Karpas-422 (cell line): ENCODE data around the gene NUP42. TPM values are rescaled to one million over a fixed set of nuclear protein-coding genes. Genes with fewer than 3 reads are reported as not detected.
"Not testable (repeated sequence)": the region's sequence is repeated elsewhere in the genome, so short reads cannot be mapped to it uniquely, and the experiment has no call there.

Experiments
- DNase-seq: peaks from one replicate; pipeline ENCODE4 v3.0.0-alpha.2; 2015
- H2AFZ ChIP-seq: fragments of 200-600 bp; sonication (generic); 2 replicates; pipeline ENCODE4 v1.6.1; 2014; ENCODE audit warnings: antibody characterized with exemption, low read length, mixed read lengths
- H3K27ac ChIP-seq: fragments of 200-600 bp; sonication (generic); 2 replicates; pipeline ENCODE4 v1.5.1; 2014; ENCODE audit warnings: mild to moderate bottlenecking, low read length, moderate library complexity
- H3K27me3 ChIP-seq: fragments of 200-600 bp; sonication (generic); 2 replicates; pipeline ENCODE4 v1.6.1; 2014; ENCODE audit warnings: low read length, mixed read lengths
- H3K36me3 ChIP-seq: fragments of 200-600 bp; sonication (generic); 2 replicates; pipeline ENCODE4 v1.6.1; 2014; ENCODE audit warnings: low read length, mixed read lengths; ENCODE audit not compliant: insufficient read depth
- H3K4me1 ChIP-seq: fragments of 200-600 bp; sonication (generic); 2 replicates; pipeline ENCODE4 v1.6.1; 2014; ENCODE audit warnings: mild to moderate bottlenecking, low read length, mixed read lengths
- H3K4me2 ChIP-seq: fragments of 200-600 bp; sonication (generic); 2 replicates; pipeline ENCODE4 v1.6.1; 2014; ENCODE audit warnings: low read length, low read depth, mild to moderate bottlenecking; ENCODE audit not compliant: poor library complexity, severe bottlenecking
- H3K4me3 ChIP-seq: fragments of 200-600 bp; sonication (generic); 2 replicates; pipeline ENCODE4 v1.5.1; 2014; ENCODE audit warnings: mild to moderate bottlenecking, antibody characterized with exemption, low read length, mixed read lengths
- H3K79me2 ChIP-seq: fragments of 200-600 bp; sonication (generic); 2 replicates; pipeline ENCODE4 v1.6.1; 2014; ENCODE audit warnings: mild to moderate bottlenecking, low read length, mixed read lengths
- H3K9ac ChIP-seq: fragments of 200-600 bp; sonication (generic); 2 replicates; pipeline ENCODE4 v1.6.0; 2014; ENCODE audit warnings: low read length
- H3K9me2 ChIP-seq: fragments of 200-600 bp; sonication (generic), shearing (Covaris generic); replicated peaks from 2 replicates; pipeline ENCODE4 v1.6.0; 2014; ENCODE audit warnings: mild to moderate bottlenecking, low read length, moderate library complexity; ENCODE audit not compliant: insufficient read depth
- H3K9me3 ChIP-seq: fragments of 300-700, 200-600 bp; sonication (generic); 2 replicates; pipeline ENCODE4 v1.6.1; 2014; ENCODE audit warnings: low read length, mixed read lengths
- H4K20me1 ChIP-seq: fragments of 200-600 bp; sonication (generic); 2 replicates; pipeline ENCODE4 v1.6.1; 2014; ENCODE audit warnings: mild to moderate bottlenecking, antibody characterized with exemption, low read length, low read depth; ENCODE audit not compliant: insufficient read depth
- total RNA-seq: library from RNA; depleted of rRNA; stranded (reverse); fragments of >200 nt; shearing (Covaris generic); gene quantifications from 2 replicates; pipeline ENCODE4 v1.2.3, GENCODE V29; 2014; ENCODE audit warnings: low replicate concordance

The NUP42 gene
- total RNA-seq, 1 experiment from 2014 or later: 94.8 TPM

- no peak overlapping the region for H3K9ac ChIP-seq
- no peak overlapping the region for H3K4me2 ChIP-seq
- no peak overlapping the region for H3K4me3 ChIP-seq
- H3K9me3 ChIP-seq: no peaks in the 10 kb centered on the region
- no peak for DNase-seq
- H3K4me1 ChIP-seq: no peaks in the 10 kb centered on the region
- H3K9me2 ChIP-seq: no peaks in the 10 kb centered on the region
- no peak overlapping the region for H3K27ac ChIP-seq
- no peaks in the 10 kb centered on the region for H3K36me3 ChIP-seq
- H4K20me1 ChIP-seq: no peaks in the 10 kb centered on the region
- H3K27me3 ChIP-seq: no peaks in the 10 kb centered on the region
- H3K79me2 ChIP-seq: no peaks in the 10 kb centered on the region
- no peak overlapping the region for H2AFZ ChIP-seq
Measured at GRCh38 chr7:23214938-23215337, 33.1 kb downstream of the NUP42 start.

DNA sequence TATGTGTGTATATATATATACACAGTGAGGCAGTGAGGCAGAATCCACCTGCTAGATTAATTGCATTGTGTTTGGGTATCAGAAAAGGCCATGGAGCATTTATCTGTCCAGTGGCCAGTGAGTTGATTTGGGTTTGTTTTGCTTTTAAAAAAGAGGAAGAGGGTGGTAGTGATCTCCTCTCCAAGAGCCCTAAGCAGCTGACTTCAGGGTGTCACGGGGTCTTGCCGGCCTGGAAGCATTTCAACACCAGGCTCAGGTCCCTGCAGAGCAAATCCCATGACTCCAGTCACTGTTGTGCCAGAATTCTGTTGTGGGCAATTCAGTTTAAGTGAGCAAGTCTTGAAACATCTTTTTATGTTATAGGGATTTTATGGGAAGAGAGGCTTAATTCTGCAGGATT, 34.2 kb downstream of the NUP42 start:
- DNase-seq: no peak
- no peak overlapping the region for H3K4me2 ChIP-seq
- no peaks in the 10 kb centered on the region for H3K79me2 ChIP-seq
- H3K9ac ChIP-seq: no peak overlapping the region
- no peaks in the 10 kb centered on the region for H4K20me1 ChIP-seq
- no peak overlapping the region for H3K27ac ChIP-seq
- no peak overlapping the region for H2AFZ ChIP-seq
- H3K4me3 ChIP-seq: no peak overlapping the region
- H3K36me3 ChIP-seq: no peaks in the 10 kb centered on the region
- H3K4me1 ChIP-seq: no peaks in the 10 kb centered on the region
- H3K27me3 ChIP-seq: no peaks in the 10 kb centered on the region
- no peaks in the 10 kb centered on the region for H3K9me3 ChIP-seq
- no peaks in the 10 kb centered on the region for H3K9me2 ChIP-seq

GRCh38 chr7:23218196-23218595, 36.3 kb downstream of the NUP42 start:
- no peaks in the 10 kb centered on the region for H3K36me3 ChIP-seq

DNA sequence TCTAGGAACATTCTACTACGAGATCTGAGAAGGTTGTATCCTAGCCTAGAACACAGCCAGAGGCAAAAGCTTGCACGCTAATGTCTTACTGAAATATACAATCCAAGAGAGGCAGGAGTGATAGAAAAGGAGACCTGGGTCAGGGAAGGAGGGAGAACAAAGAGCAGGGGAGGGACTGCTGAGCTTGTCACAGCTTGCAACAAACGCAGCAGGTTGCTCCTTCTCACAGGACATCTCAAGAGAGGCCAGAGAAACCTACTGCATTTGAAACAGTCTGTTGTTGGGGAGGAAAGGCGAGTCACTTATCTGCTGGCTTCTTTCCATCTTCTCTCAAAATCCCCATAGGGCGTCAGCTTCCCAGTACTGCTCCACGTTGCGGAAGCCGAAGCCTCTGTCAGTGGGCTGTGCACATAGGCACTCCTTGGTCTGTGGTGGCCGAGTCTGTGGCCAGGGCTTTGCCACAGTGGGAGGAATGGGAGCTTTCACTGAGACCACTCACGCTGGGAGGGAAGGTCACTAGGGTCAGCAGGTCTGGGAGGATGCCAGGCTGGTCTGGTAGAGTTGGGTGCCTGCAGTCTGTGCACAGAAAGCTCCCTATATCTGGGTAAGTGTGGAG, 39.0 kb downstream of the NUP42 start:
- H2AFZ ChIP-seq: no peak overlapping the region
- no peak overlapping the region for H3K4me3 ChIP-seq
- no peak overlapping the region for H3K4me2 ChIP-seq
- no peak overlapping the region for H3K27ac ChIP-seq
- no peaks in the 10 kb centered on the region for H3K27me3 ChIP-seq
- H3K4me1 ChIP-seq: no peaks in the 10 kb centered on the region
- no peaks in the 10 kb centered on the region for H3K9me3 ChIP-seq
- DNase-seq: no peak
- no peak overlapping the region for H3K9ac ChIP-seq
- H3K79me2 ChIP-seq: no peaks in the 10 kb centered on the region
- no peaks in the 10 kb centered on the region for H3K9me2 ChIP-seq
- H4K20me1 ChIP-seq: no peaks in the 10 kb centered on the region
- H3K36me3 ChIP-seq: no peaks in the 10 kb centered on the region

More at GRCh38 chr7:23218196-23218595, 36.3 kb downstream of the NUP42 start:
- Histone ChIP-seq H3K27me3 (no peaks in the 10 kb centered on the region), H3K4me3 (no peak overlapping the region), H3K9me3 (no peaks in the 10 kb centered on the region), H3K4me1 (no peaks in the 10 kb centered on the region), H3K79me2 (no peaks in the 10 kb centered on the region), H3K27ac (no peak overlapping the region), H3K9ac (no peak overlapping the region), H3K4me2 (no peak overlapping the region), H3K9me2 (no peaks in the 10 kb centered on the region), H4K20me1 (no peaks in the 10 kb centered on the region), H2AFZ (no peak overlapping the region)
- DNase-seq: no peak

GRCh38 chr7:23222439-23223030, 40.7 kb downstream of the NUP42 start:
- Histone ChIP-seq H2AFZ (no peak overlapping the region; the same call in 1 of the 2 replicates), H3K9ac (no peak overlapping the region), H3K4me2 (no peak overlapping the region), H3K4me1 (peaks cover 5% of the 10 kb centered on the region), H3K9me3 (no peaks in the 10 kb centered on the region), H3K27ac (no peak overlapping the region), H3K9me2 (no peaks in the 10 kb centered on the region), H3K79me2 (no peaks in the 10 kb centered on the region), H4K20me1 (no peaks in the 10 kb centered on the region), H3K4me3 (no peak overlapping the region), H3K27me3 (no peaks in the 10 kb centered on the region), H3K36me3 (no peaks in the 10 kb centered on the region)
- DNase-seq: no peak

- not testable (repeated sequence) for H3K27me3 ChIP-seq, H3K36me3 ChIP-seq, H3K9me3 ChIP-seq, H3K9me2 ChIP-seq, H3K4me3 ChIP-seq, H2AFZ ChIP-seq, DNase-seq, H3K79me2 ChIP-seq, H3K4me2 ChIP-seq, H3K9ac ChIP-seq, H3K27ac ChIP-seq, H3K4me1 ChIP-seq, H4K20me1 ChIP-seq
Measured at GRCh38 chr7:23224364-23224763, 42.5 kb downstream of the NUP42 start.

GRCh38 chr7:23226844-23227450, 45.1 kb downstream of the NUP42 start:
- no peak overlapping the region for H3K4me3 ChIP-seq
- no peak overlapping the region for H3K27ac ChIP-seq
- no peaks in the 10 kb centered on the region for H3K9me3 ChIP-seq
- H3K9me2 ChIP-seq: no peaks in the 10 kb centered on the region
- H4K20me1 ChIP-seq: no peaks in the 10 kb centered on the region
- H3K79me2 ChIP-seq: no peaks in the 10 kb centered on the region
- DNase-seq: no peak
- no peak overlapping the region for H3K9ac ChIP-seq
- H3K36me3 ChIP-seq: no peaks in the 10 kb centered on the region
- peak overlapping the region; percentile 7 for H3K4me2 ChIP-seq
- H3K27me3 ChIP-seq: no peaks in the 10 kb centered on the region
- peak overlapping the region; percentile 62; the same call in 1 of the 2 replicates for H2AFZ ChIP-seq
- H3K4me1 ChIP-seq: peaks cover 5% of the 10 kb centered on the region

GRCh38 chr7:23228412-23228811, 46.6 kb downstream of the NUP42 start:
- H3K9ac ChIP-seq: no peak overlapping the region
- H3K36me3 ChIP-seq: no peaks in the 10 kb centered on the region
- no peak overlapping the region for H3K4me2 ChIP-seq
- no peak for DNase-seq
- H3K27ac ChIP-seq: no peak overlapping the region
- peaks cover 5% of the 10 kb centered on the region for H3K4me1 ChIP-seq
- no peak overlapping the region for H3K4me3 ChIP-seq
- no peaks in the 10 kb centered on the region for H4K20me1 ChIP-seq
- H3K9me3 ChIP-seq: no peaks in the 10 kb centered on the region
- H3K9me2 ChIP-seq: no peaks in the 10 kb centered on the region
- no peaks in the 10 kb centered on the region for H3K27me3 ChIP-seq
- H3K79me2 ChIP-seq: no peaks in the 10 kb centered on the region
- no peak overlapping the region for H2AFZ ChIP-seq
